SW480 (cell line): ENCODE results near the gene ZBTB47.

ENCODE experiments used
- DNase-seq: peaks from one replicate; pipeline ENCODE4 v3.0.0-alpha.2; 2016; ENCODE audit warnings: low spot score

The ZBTB47 gene

DNA sequence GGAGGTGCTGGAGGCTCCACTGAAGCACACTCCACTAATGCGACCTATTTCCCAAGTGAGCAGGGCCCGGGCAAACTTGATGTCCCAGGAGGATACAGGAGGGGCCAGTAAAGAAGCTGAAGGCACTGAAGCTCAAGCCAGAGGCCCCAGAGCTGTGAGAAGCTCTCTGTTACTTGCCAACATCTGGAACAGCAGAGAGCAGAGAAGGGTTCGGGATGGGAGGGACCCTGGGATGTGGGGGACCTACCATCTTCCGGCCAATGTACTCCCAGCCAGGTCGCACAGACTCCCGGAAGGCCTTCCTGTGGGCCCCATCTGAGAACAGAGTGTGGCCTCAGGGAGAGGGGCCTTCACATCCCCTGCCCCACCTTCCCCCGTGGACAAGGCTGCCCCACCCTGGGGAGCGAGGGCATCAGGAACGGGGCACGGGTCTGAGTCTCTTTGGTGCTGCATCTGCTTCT is 46.0 kb downstream of the ZBTB47 start:
- DNase-seq = no peak

DNA sequence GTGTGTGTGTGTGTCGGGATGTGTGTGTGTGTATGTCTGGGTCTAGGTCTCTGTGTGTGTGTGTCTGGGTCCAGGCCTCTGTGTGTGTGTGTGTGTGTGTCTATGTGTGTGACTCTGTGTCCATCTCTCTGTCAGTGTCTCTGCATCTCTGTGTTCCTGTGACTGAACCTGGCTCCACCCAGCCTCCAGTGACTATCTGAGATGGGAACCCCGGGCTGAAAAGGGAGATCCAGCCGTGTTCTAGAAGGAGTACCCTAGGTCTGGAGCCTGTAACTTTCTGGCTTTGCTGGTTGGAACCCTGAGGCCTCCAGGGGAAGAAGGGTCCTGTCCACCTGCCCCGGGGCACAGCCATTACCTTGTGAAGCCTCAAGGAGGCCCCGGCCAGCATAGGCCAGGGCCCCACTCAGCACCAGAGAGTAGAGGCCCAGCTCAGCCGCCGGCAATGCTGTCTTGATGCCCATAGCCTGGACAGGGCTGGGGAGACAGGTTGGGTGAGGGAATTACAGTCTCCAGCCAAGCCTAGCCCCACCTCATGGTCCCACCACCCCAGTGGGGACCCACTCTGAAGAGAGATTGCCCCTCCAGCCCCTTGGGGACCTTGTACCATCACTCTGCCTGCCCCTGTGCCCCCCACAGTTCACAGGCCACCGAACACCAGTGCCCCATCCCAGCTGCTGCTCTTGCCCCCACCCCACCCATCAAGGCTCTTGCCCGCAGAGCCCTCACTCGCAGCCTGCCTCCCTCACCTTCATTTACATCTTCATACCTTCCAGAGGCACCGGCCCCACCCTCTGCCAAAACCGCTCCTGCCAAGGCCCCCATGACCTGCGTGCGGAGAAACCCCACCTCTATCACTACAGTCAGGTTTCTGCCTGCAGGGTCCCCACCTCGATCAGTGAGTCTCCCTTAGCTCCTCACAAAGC is 47.1 kb downstream of the ZBTB47 start:
- DNase-seq = no peak

DNA sequence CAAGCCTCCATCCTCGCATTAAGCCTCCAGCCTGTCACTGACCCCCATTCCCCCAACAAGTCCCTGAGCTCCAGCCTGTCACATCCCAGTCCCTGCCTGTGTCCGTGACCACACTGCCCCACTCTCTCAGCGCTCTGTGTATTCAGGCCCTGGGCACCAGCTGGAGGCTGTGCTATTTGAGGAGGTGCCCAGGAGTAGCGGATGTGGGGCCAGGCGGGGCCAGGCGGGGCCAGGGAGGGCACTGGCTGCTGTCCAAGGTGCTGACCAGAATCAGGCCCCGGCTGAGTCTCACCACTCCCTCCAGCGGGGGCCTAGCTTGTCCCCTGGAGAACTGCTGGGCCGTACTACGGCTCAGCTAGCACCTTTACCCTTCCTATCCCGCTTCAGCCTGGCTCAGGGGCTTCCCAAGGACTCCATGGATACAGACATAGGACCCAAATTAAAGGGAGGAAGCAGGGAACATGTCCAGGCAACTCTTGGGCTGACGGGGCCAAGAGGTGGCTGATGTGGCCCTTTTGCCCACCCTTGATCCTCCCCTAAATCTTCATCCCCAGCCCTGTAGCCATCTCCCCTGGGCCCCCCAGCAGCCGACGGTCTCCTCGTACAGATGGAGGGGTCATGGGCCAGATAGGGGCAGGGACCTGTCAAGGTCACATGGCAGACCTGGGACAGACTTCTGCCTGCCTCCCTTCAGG is 48.0 kb downstream of the ZBTB47 start:
- DNase-seq = peak; percentile 60

DNA sequence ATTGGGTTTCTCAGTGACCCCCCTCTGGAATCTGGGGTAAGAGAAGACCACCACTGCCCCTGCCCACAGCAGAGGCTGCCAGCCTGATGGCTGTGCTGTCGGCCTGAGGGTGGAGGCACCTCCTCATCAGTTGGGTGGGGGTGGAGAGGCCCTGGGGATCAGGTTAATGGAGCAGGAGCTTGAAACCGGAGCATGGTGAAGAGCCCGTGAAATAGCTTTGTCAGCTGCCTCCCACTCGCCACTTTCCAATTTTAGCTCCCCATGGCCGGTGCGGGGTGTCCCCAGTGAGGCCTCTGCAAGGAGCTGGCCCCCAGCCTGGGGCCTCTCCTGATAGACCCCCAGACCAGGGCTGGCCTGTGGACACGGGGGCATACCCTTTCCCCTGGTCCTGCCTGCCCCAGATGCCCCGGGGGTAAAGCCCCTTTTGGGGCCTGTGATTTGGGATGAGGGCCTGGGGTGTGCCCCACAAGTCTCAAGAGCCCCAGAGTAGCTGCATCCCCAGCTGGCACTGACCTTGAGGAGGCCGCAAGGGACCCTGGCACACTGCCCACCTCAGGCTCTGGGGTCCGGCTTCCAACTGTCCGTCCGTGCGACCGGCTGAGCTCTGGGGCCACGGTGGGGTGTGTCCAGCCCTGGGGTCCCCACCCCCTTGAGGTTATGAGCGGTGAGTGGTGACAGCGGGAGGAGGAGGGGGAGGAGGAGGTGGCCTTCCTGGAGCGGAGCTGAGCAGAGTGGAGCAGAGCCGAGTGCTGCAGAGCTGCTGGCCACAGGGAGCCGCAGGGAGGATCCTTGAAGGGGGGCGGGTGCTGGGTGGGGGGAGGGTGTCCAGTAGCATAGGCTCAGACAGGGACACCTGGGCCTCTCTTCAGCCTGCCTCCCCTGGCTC is 48.8 kb downstream of the ZBTB47 start, which contains the start of gene HHATL:
HHATL (minus strand) TSS at position 733 of the 886 bp plus-strand sequence. CDS start 1,972 bp downstream, outside the sequence.
- DNase-seq = no peak

DNA sequence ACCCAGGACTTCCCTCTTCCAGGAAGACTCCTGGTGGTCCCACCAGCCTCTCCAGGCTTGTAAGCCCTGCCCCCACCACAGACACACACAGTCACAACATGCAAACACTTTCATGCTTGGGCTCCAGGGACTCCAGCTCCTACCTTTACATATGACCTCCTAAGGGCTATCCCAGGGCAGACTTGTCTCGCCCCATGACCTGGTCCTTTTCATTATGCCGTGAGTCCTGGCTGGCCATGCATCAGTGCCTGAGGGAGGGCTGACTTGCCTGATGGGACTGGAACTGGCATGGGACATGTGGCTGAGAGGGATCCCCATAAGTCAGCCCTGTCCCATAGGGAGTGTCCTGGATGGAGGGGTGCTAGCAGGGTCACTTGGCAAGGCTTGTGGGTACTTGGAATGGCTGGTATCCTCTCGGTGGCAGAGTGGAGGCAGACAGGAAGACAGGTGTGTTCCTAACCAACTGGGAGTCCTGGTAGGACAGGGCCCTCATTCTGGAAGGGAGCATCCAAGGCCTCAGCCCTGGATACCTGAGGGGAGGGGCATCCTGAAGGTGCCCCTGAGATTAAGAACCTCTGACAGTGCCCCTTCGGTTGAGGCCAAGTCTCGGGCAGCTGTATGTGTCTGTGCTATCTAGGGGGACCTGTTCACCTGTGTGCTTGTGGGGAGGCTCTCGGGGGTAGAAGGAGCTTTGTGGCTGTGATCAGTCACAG is 49.6 kb downstream of the ZBTB47 start:
- DNase-seq = no peak

DNA sequence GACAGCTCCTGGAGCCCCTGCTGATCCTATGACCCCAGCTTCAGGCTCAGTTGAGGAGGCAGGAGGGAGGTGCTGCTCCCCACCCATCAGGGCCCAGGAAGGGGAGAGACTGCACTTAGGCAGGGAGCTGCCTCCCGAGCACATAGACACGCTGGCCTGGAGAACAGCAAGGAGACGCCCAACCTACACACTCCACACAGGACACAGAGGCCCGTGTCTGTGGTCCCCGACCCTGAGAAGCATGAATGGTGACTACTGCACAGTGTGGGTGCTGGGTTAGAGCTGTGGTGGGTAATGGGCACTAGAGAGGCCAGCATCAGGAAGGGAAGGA is 50.2 kb downstream of the ZBTB47 start:
- DNase-seq = no peak

DNA sequence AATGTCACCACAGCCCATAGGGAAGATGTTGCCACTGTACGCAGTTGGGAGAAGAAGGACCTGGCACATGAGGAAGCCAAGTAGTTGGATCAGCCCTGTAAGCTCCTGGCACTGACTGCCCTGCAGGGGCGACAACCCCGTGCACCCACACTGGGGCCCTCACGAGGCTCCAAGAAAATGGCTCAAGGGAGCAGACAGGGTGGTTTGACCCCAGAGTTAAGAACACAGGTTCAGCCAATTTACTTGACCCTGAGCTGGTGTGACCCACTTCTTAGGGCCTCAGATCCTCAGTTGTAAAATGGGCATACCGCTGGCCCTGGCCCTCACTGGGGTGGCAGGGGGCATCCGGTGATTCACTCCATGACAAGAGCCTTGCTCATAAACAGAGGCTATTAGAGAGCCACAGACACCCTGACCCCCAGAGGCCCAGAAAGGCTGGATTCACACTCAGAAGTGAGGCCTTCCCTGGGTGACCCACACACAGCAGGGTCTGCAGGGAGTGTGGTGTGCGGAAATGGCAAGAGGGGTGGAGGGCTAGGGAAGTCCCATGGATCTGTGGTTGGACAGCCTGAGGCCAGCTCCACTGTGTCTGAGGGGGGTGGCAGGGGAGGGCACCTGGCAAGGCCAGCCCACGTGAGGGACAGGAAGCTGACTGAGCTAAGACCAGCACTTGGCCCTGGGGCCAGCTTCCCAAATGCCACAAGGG is 50.8 kb downstream of the ZBTB47 start:
- no peak for DNase-seq

DNA sequence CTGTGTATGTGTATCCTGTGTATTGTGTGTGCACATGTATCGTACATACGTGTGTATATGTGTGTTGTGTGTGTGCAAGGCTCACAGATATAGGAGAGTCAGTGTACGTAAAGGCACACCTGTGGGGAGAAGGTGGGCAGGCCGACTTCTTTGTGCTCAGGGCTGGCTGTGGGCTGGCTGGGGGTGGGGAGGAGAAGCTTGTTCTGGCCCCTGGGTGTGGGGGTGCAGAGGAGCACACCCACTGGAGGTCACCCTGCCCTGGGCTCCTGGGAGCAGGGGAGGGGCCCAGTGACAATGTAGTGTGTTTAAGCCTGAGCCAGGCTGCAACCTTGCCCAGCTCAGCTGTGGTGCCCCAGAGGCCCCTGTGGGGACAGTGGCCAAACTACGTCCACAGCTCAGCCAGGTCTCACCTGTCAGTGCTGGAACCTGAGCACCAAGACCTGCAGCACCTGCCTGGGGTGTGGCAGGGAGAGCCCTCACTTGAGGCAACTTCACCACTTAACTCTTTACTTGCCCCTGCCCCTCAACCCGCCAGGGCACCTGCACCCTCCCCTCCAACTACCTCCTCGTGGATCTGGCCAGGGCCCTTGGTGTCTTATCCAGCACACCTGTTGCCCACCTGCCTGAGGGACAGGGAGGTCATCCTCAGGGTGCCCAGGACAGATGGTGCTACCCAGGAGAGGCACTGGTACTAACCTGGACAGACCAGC is 51.7 kb downstream of the ZBTB47 start:
- no peak for DNase-seq

DNA sequence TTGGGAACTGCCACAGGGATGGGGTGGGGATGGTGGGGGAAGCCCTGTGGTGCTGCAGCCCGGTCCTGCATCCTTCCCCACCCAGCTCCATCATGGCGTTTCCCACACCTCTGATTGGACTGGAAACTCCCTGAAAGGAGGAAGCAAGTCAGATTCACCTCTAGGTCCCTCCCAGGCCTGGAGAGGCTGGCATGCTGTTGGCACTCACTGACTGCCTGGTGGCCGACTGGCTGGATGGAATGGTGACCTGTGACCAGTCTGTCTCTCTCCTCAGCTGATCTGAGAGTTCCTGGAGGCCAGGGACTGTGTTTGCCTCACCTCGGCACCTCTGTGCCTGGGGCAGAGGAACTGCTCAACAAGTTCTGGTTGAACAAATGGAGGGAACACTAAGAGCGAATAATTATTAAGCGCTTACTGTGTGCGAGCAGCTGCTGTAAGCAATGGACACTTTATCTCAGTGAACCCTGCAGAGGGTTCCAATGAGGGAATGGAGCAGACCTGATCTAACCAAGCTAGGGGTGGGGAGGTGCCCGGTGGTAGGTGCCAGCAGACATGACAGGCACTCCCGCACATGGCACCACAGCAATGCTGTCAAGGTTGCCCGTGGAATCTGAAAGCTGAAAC is 52.6 kb downstream of the ZBTB47 start:
- DNase-seq = no peak

DNA sequence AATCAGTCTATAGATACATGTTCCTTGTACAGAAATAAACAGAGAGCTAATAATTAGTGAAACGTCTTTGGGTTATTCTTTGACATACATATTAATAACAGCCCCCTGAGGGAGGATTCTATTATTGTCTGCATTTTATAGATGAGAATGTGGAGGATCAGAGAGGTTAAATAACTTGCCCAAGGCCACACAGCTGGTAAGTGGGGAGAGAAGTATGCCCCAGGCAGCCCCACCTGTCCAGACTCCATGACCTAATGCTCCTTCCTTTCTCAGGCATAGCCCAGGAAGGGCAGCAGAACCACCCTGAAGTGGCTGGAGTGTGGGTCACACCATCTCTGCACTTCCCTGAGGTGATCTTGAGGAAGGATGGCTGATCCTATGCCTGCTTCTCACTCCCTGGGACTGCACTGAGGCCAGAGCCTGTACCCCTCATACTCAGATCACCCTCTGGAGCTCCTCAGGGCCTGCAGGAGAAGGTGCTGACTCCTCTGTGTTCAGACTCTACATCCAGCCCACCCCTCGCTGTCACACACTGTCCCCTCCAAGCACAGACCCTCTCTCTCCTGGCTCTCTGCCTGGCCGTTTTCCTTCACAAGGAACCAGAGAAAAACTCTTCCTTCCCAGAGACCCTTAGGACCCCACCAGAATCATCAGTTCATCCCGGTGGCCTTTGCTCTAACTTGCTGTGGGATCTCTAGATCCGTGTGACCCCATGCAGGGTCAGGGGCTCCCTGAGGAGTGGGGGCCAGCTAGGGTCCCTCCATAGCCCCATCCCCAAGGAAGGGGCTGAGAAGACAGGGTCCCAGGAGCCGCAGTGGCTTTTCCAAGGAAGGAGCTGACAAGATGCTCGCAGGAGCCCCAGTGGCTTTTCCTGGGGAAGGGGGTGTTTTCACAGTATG is 53.5 kb downstream of the ZBTB47 start:
- DNase-seq = no peak

DNA sequence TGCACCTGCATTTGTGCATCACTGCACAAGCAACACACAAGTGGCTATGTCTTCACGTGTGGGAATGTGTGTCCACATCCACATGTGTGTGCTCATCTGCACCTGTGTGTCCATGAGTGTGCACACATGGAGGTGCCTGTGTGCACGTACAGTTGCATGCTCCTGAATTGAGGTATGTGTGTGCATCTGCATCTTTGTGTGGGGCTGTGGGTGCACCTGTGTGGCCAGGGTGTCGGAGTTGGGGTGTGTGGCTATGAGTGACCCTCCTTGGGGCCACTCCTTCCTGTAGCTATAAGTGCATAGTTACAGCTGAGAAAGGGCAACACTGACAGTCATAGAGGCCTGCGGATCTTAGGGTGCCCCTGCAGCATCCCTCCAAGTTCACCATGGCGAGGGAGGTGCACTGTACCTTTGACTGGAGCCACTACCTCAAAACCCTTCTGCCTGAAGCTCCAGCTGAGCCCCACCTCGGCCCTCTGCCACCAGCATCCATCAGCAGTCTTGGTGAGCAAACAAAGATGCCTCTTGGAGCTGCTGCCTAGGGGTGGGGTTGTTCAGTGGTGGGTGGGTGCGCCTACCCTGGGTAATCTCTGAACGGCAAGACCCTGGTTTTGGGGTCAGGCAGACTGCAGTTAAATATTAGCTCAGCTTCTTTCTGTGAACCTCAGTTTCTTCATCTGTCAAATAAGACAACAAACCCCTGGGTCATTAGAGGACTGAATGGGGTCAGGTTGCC is 54.3 kb downstream of the ZBTB47 start:
- DNase-seq = no peak

DNA sequence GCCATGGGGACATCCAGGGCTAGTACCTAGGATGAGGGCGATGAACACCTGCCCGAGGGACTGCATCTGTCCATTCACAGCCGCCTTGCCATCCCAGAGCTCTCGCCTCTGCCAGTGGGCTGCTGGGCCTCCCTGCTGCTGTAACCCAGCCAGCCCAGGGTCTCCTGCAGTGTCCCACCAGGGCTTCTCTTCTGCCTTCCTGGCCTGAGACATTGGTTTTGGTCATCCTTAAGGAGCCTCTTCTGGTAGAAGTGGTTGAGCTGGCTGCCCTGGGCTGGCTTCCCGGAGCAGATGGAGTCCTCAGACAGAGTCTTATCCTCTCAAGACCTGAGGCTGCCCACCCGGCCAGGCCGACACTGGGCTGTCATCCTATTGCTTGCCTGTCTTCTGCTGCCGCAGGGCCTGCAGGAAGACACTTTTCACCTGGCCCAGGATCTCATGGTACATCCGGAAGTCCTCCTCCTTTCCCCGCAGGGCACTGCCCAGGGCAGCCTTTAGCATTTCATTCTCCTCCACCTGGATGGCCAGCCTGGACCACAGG is 55.2 kb downstream of the ZBTB47 start:
- no peak for DNase-seq

DNA sequence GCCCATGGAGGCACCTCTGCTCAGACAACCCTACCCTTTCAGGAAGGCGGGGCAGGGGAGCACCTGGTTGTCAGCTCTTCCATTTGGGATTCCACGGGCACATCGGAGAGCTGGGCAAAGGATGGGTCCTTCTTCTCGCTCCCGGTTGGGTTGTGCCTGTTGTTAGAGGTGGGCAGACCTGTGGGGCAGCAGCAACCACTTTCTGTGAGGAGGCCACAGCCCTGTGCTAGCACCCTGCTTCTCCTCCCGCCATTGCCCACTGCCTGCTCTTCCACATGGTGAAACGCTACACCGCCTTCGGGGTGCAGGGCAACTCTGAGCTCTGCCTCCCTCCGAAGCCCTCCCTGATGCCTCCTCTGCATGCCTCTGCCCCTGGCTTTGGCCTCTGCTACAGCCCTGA is 56.1 kb downstream of the ZBTB47 start:
- no peak for DNase-seq

DNA sequence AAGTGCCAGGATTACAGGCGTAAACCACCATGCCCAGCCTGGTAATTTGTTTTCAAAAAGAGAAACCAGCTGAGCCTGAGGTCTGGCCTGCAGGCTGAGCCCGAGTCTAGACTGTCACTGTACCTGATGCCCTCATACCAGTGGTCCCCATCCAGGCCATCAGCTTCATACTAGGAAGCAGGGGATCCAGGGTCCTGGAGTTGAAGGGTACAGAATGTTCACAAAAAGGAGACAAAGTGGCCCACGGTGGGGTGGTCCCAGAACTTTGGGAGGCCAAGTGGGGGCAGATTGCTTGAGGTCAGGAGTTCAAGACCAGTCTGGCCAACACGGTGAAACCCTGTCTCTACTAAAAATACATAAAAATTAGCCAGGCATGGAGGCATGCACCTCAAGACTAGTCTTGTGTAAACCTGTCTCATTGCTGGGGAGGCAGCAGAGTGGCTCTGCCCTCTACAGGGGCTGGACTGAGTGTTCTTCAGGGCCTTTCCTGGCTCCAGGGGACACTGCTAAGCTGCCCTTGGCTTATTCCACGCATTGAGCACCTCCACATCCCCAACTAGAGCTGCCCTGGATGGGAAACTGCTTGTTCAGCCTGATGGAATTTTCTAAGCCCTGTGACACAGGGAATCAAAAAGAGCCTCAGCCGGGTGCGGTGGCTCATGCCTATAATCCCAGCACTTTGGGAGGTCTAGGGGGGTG is 57.0 kb downstream of the ZBTB47 start:
- no peak for DNase-seq

DNA sequence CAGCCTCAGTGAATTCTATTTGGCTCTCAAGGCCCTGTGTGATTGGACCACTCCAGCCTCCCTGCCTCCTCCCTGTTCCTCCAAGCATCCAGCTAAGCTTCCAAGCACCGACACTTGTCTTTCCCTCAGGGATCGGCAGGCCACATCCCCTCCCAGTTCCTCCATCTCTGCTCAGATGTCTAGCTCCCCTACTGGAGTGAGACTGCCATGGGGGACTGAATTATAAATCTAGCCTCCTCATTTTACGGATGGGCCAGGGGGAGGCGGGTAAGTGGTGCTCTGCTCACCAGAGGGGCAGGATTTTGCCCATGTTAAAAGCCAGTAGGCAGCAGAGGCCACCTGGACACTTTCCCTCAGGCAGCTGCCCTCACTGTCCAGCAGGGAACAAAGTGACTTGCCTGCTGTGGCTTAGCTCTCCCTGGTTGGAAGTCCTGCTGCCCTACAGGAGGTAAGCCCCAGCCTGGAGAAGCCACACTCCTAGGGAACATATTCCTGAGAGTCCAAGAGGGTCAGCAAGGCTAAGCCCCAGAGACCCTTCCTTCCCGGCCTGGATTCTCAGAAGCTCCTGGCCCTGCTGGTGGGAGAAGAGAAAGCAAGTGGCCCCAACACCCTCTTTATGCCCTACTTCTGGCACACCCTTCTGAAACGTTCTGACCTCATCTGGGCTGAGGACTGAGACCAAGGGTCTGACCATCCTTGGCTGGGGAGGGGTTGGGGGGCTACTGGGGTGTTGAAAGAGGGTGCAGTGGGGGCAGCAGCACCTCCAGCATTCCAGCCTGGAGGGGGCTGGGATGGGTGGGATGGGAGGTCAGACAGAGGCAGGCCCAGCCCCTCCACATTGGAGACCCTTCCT is 58.2 kb downstream of the ZBTB47 start:
- no peak for DNase-seq

DNA sequence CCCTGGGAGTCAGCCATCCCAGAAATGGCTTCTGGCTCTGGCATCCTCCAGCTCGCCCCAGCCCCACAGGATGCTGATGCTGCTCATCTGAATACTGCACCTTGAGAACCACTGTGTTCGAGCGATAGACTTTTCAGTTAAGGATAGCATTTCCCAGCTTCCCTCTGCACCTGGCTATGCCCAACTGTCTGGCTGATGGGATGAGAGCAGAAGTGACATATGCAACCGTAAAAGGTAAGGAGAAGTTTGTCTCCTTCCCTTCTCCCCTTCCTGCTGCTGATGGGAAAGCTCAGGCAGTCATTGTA is 58.8 kb downstream of the ZBTB47 start:
- no peak for DNase-seq
